ENCODE results near the gene TTC39B. TPM values are rescaled to one million over a fixed set of nuclear protein-coding genes. Genes with fewer than 3 reads are reported as not detected.
A peak's percentile ranks its signal among the peaks of the same experiment; 100 is the strongest.

TTC39B gene
- total RNA-seq, 1 donor from 2014 or later = 2.7 TPM

- no peaks in the 10 kb centered on the region for H3K27me3 ChIP-seq
- no peak for TF ChIP-seq CTCF (IDR thresholded peaks at IDR 0.05)
- DNase-seq (ENCODE audit: low spot score in 2 of 2) = no peak
- H3K9me3 ChIP-seq = no peaks in the 10 kb centered on the region
- intact Hi-C loops (cut with DNase I) = no loop called here
- H3K36me3 ChIP-seq = peaks cover 0 to 3% of the 10 kb centered on the region in 2 donors
- peak overlapping the region in 1 of 2 donors; percentile 23 for H3K27ac ChIP-seq
- no peak overlapping the region for H3K4me3 ChIP-seq
- H3K4me1 ChIP-seq = no peaks in the 10 kb centered on the region
These were observed 86.2 kb downstream of the TTC39B start for GRCh38 chr9:15220658-15221318.

DNA sequence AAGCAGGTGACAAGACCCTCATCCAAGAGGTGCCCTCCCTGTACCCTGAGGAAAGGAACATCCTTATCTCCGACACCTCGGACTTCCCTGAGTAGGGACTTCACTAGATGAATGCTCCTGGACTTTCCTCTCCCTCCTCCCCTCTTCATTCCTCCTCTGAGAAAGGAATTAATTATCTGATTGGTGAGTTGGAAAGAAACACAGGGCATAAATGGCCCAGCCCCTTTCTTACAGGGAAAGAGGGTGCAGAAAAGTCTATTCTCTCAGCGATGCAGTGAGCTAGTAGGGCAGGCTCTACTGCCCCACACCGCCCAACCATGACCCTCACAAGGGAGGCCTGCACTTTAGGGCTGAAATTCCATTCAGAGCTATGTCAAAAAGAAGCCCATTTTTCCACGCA is 87.5 kb downstream of the TTC39B start:
- no peak for TF ChIP-seq CTCF (IDR thresholded peaks at IDR 0.05)
- H3K27me3 ChIP-seq = no peaks in the 10 kb centered on the region
- intact Hi-C loops (cut with DNase I) = loop anchor here (10.0 kb wide), 1 partner anchor 105 kb away; no protein-coding TSS in a partner anchor
- no peak for DNase-seq (ENCODE audit: low spot score in 2 of 2)
- H3K4me3 ChIP-seq = no peak overlapping the region
- peaks cover 0 to 3% of the 10 kb centered on the region in 2 donors for H3K36me3 ChIP-seq
- peaks cover 0 to 2% of the 10 kb centered on the region in 2 donors for H3K4me1 ChIP-seq
- no peaks in the 10 kb centered on the region for H3K9me3 ChIP-seq
- H3K27ac ChIP-seq = no peak overlapping the region

GRCh38 chr9:15218994-15219393 is 88.0 kb downstream of the TTC39B start:
- no peak for TF ChIP-seq CTCF (IDR thresholded peaks at IDR 0.05)
- intact Hi-C loops (cut with DNase I) = loop anchor here (10.0 kb wide), 1 partner anchor 104 kb away; no protein-coding TSS in a partner anchor

GRCh38 chr9:15213249-15213648 is 93.8 kb downstream of the TTC39B start:
- Histone ChIP-seq H3K36me3 (peaks cover 0 to 3% of the 10 kb centered on the region in 2 donors), H3K4me3 (no peak overlapping the region), H3K4me1 (peaks cover 0 to 21% of the 10 kb centered on the region in 2 donors), H3K27me3 (no peaks in the 10 kb centered on the region), H3K27ac (peak overlapping the region; percentile 22 to 79), H3K9me3 (no peaks in the 10 kb centered on the region)
- no peak for DNase-seq (ENCODE audit: low spot score in 2 of 2)
- intact Hi-C loops (cut with DNase I) = loop anchor here (5.0 to 10.0 kb wide), 5 partner anchors 49 to 394 kb away; partner anchors contain the start of gene CCDC171
- TF ChIP-seq CTCF (IDR thresholded peaks at IDR 0.05) = no peak

More at GRCh38 chr9:15218994-15219393, 88.0 kb downstream of the TTC39B start:
- Histone ChIP-seq H3K9me3 (no peaks in the 10 kb centered on the region), H3K4me3 (no peak overlapping the region), H3K4me1 (peaks cover 0 to 2% of the 10 kb centered on the region in 2 donors), H3K36me3 (peaks cover 0 to 3% of the 10 kb centered on the region in 2 donors), H3K27me3 (no peaks in the 10 kb centered on the region), H3K27ac (no peak overlapping the region)
- no peak for DNase-seq (ENCODE audit: low spot score in 2 of 2)

DNA sequence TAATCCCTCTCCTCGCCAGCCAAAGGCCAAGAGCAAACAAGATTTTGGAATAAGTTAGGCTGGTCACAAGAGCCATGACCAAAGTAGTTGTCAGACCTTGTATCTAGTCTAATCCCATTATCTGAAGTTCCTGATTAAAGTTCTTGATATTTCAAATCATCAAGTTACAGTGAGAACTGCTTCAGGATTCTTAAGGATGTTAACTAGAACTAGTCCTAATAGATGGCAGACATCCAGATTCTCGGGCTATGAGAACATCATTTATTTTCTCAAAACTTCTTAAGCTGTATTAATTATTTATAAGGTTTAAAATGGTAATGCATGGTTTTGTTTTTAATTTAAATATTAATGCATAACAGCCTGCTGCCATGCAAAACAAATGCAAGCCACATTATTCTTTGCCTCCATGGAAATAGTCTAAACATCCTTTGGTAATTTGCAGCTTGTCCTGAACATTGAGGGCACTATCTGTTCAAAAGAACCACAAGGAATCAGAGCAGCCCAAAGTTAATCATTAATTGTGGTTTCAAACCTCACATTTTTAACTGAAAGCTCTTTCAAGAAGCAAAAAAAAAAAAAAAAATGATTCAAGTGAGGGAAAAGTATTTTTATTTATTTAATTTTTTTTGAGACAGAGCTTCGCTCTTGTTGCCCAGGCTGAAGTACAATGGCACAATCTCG is 95.1 kb downstream of the TTC39B start:
- Histone ChIP-seq H3K27me3 (no peaks in the 10 kb centered on the region), H3K36me3 (peaks cover 0 to 3% of the 10 kb centered on the region in 2 donors), H3K4me3 (peak overlapping the region in 1 of 2 donors; percentile 39), H3K9me3 (no peaks in the 10 kb centered on the region), H3K4me1 (peaks cover 0 to 21% of the 10 kb centered on the region in 2 donors), H3K27ac (peak overlapping the region; percentile 74 to 79)
- no peak for DNase-seq (ENCODE audit: low spot score in 2 of 2)
- intact Hi-C loops (cut with DNase I) = loop anchor here (1.0 to 10.0 kb wide), 8 partner anchors 37 to 395 kb away; partner anchors contain the start of genes CCDC171 and SNAPC3
- no peak for TF ChIP-seq CTCF (IDR thresholded peaks at IDR 0.05)
